ENCODE data around the gene KIAA0753.

GRCh38 chr17:6534846-6535514 lies 105.5 kb downstream of the KIAA0753 start:
- no peak for TF ChIP-seq POLR2A (IDR thresholded peaks at IDR 0.05; ENCODE audit: borderline replicate concordance, extremely low read depth, insufficient read depth, insufficient read length)
- TF ChIP-seq MAX (IDR thresholded peaks at IDR 0.05) = no peak
- TF ChIP-seq CTCF (IDR thresholded peaks at IDR 0.05 in 2 of 3, conservative IDR thresholded peaks at IDR 0.05 in 1 of 3; ENCODE audit: borderline replicate concordance in 1 of 3, insufficient read depth in 1 of 3, low read depth in 2 of 3, low read length in 2 of 3) = no peak
- TF ChIP-seq SIN3A (IDR thresholded peaks at IDR 0.05; ENCODE audit: low read depth) = no peak
- no peak for TF ChIP-seq EZH2 (IDR thresholded peaks at IDR 0.05)
- TF ChIP-seq REST (IDR thresholded peaks at IDR 0.05; ENCODE audit: low read depth) = no peak
- TF ChIP-seq RAD21 (IDR thresholded peaks at IDR 0.05; ENCODE audit: low read depth) = no peak
